GM13976 (cell line): ENCODE measurements around the gene GRID1.

Experiments used
- DNase-seq: peaks from one replicate; pipeline ENCODE4 v3.0.0; 2012; ENCODE audit warnings: low spot score
- in situ Hi-C: fragments of 300-500 bp; cut with MboI; formaldehyde crosslinking; loops from one replicate; pipeline ENCODE4 v1.12.0; 2022; ENCODE audit warnings: low sequenced_read_pairs, mixed read lengths, inconsistent platforms; ENCODE audit not compliant: unreplicated experiment
- TF ChIP-seq, protein P1 (sequence below): IDR thresholded peaks from 2 replicates; pipeline ENCODE4 v1.5.1; 2012; ENCODE audit warnings: borderline replicate concordance, mild to moderate bottlenecking; ENCODE audit not compliant: insufficient read depth; ENCODE audit errors: extremely low read depth, missing control alignments, control extremely low read depth

The GRID1 gene

GRCh38 chr10:86298501-86299001 is 68.0 kb downstream of the GRID1 start:
- no peak for DNase-seq
- TF ChIP-seq, protein P1, sequence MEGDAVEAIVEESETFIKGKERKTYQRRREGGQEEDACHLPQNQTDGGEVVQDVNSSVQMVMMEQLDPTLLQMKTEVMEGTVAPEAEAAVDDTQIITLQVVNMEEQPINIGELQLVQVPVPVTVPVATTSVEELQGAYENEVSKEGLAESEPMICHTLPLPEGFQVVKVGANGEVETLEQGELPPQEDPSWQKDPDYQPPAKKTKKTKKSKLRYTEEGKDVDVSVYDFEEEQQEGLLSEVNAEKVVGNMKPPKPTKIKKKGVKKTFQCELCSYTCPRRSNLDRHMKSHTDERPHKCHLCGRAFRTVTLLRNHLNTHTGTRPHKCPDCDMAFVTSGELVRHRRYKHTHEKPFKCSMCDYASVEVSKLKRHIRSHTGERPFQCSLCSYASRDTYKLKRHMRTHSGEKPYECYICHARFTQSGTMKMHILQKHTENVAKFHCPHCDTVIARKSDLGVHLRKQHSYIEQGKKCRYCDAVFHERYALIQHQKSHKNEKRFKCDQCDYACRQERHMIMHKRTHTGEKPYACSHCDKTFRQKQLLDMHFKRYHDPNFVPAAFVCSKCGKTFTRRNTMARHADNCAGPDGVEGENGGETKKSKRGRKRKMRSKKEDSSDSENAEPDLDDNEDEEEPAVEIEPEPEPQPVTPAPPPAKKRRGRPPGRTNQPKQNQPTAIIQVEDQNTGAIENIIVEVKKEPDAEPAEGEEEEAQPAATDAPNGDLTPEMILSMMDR: no peak
- in situ Hi-C loops: no loop called here

DNA sequence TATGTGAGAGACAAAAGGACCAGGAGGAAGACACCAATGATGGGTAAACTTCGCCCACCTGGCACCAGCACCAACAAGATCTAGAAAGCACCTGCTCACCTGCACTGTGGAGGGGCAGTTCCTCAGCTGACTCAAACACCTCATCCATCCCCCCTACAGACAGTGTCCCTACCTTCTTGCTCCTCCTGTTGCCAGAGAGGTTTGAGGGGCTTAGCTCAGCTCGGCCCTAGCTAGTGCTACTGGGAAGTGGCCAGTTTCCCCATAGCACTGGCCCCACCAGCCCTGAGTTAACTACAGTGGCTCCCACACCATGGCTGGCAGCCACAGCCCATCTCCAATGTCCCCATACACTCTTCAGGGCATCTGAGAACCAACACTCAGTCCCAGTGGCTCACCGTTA is 70.8 kb downstream of the GRID1 start:
- TF ChIP-seq, protein P1: no peak
- no peak for DNase-seq
- in situ Hi-C loops: no loop called here

- TF ChIP-seq, protein P1: no peak
- in situ Hi-C loops: no loop called here
- DNase-seq: no peak
Measured at GRCh38 chr10:86295351-86295750, 71.2 kb downstream of the GRID1 start.

DNA sequence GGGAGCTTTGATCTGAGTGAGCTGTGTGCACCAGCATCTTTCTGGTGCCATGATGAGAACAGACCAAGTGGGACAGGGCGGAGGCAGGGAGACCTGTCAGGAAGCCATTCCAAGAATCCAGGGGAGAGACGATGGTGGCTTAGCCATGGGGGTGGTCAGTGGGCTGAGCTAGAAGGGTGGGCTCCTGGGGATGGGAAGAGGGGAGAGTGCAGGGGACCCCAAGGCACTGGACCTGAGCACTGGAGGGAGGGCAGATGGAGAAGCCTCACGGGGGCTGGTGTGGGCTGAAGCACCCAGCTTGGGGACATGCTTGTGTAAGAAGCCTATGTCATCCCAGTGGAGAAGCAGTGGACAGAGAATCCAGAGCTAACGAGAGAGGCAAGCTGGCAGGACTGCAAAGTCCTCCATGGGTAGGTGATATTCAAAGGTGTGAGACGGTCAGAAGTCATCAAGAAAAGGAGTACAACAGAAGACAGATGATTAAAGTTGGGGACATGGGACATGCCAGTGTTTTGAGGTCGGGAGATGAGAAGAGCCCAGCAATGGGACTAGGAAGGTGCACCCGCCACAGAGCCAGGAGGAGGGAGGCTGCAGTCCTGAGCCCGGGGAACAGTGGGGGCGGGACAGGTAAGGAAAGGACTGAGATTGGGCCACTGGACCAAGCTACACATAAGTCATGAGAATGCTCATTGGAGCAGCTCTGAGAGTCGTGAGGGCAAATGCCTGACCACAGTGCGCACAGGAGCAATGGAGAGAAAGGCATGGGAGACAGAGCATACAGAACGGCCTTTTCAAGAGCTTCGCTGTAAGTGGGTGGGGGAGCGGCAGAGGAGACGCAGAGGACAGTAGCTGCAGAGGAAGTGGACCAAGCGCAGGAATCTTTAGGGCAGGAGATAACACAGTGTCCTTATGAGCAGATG is 72.0 kb downstream of the GRID1 start:
- in situ Hi-C loops: no loop called here
- TF ChIP-seq, protein P1: no peak
- DNase-seq: no peak

GRCh38 chr10:86293396-86293791 is 73.2 kb downstream of the GRID1 start:
- TF ChIP-seq, protein P1: no peak
- in situ Hi-C loops: no loop called here
- no peak for DNase-seq

GRCh38 chr10:86292462-86293395 is 73.9 kb downstream of the GRID1 start:
- TF ChIP-seq, protein P1: no peak
- DNase-seq: no peak
- in situ Hi-C loops: no loop called here
